ENCODE measurements around the gene ANKRD44. TPM values are rescaled to one million over a fixed set of nuclear protein-coding genes. Genes with fewer than 3 reads are reported as not detected.

ANKRD44 gene
- total RNA-seq, 1 donor from 2014 or later = 11.2 TPM

DNA sequence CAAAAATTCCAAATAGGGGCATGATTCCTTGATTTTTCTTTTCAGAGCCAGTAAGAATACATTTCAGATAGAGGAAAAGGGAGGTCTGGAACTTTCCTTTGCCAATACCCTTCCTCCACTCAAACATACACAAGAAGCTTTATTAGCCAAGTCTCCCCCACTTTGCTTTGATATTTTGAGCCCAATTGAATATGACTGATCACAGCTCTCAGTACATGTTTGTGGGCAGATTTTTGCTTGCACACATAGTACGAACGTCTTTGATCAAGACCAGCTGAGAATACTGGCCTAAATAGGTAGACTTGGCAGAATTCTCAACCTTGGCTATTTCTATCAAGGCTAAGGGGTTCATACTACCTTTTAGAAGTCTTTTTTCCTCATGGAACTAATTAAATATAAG is 235.3 kb downstream of the ANKRD44 start:
- peaks cover 24% of the 10 kb centered on the region for H3K4me1 Mint-ChIP-seq
- H3K27ac Mint-ChIP-seq (ENCODE audit: unreplicated experiment) = no peak overlapping the region
- TF ChIP-seq, protein P1, sequence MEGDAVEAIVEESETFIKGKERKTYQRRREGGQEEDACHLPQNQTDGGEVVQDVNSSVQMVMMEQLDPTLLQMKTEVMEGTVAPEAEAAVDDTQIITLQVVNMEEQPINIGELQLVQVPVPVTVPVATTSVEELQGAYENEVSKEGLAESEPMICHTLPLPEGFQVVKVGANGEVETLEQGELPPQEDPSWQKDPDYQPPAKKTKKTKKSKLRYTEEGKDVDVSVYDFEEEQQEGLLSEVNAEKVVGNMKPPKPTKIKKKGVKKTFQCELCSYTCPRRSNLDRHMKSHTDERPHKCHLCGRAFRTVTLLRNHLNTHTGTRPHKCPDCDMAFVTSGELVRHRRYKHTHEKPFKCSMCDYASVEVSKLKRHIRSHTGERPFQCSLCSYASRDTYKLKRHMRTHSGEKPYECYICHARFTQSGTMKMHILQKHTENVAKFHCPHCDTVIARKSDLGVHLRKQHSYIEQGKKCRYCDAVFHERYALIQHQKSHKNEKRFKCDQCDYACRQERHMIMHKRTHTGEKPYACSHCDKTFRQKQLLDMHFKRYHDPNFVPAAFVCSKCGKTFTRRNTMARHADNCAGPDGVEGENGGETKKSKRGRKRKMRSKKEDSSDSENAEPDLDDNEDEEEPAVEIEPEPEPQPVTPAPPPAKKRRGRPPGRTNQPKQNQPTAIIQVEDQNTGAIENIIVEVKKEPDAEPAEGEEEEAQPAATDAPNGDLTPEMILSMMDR (conservative IDR thresholded peaks at IDR 0.05) = no peak
- peaks cover 7% of the 10 kb centered on the region for H3K36me3 Mint-ChIP-seq (ENCODE audit: low read depth)
- no peak overlapping the region for H3K4me3 Mint-ChIP-seq
- peaks cover 4% of the 10 kb centered on the region for H3K9me3 Mint-ChIP-seq
- no peak for DNase-seq (ENCODE audit: low read depth, low spot score)
- no peaks in the 10 kb centered on the region for H3K27me3 Mint-ChIP-seq (ENCODE audit: low read depth)

DNA sequence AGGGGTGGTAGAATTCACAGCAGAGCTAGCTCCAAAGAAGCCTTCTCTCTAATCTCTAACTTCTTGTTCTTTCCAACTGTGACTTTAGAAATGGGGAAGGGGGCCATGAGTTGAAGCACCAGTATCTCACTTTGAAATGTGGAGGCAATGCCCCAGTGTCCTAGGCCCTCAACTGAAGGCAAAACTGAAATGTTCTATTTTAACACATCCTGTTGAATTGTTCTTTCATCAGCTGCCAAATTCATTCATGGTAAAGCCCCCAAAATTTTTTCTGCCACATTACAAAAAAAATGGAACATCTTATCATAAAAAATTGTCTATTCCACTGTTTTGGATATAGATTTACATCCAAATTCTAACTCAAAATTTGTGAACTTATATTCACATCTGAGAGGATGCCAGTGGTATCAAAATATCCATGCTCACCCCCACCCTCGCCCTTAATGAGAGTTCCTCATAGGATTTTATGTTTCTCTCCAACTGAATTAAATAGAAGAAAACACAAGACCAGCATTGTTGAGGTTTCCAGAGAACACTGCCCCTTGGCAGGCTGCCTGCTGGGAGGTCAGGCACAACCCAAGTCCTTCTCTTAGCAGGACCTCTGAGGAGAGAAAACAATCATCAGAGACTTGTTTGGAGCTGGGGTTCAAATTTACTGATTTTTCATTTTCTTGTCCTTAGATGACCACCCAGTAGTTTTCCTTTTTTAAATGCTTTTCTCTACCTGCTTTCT is 236.7 kb downstream of the ANKRD44 start:
- H3K9me3 Mint-ChIP-seq = peaks cover 4% of the 10 kb centered on the region
- TF ChIP-seq, protein P1 (conservative IDR thresholded peaks at IDR 0.05) = no peak
- peaks cover 20% of the 10 kb centered on the region for H3K4me1 Mint-ChIP-seq
- DNase-seq (ENCODE audit: low read depth, low spot score) = no peak
- H3K36me3 Mint-ChIP-seq (ENCODE audit: low read depth) = peaks cover 9% of the 10 kb centered on the region
- H3K27ac Mint-ChIP-seq (ENCODE audit: unreplicated experiment) = peak overlapping the region; percentile 94
- no peaks in the 10 kb centered on the region for H3K27me3 Mint-ChIP-seq (ENCODE audit: low read depth)
- H3K4me3 Mint-ChIP-seq = no peak overlapping the region

DNA sequence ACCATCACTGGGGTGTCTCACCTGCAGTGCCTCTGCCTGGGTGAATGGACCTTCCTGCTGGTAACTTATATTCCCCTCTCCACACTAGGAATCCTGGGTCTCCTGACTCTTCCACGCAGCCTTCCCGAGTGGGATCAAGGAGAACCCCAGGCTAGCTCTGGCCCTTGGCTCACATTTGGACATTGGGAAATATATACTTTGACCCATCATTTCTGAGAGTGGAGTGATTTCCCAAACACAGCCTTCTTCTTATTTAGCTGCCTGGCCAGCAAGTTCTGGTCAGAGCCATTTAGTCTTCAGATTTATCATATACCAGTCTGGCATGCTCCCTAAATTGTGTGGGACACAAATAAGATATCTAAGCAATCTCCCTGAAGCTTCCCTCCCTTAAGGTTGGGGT is 237.3 kb downstream of the ANKRD44 start:
- DNase-seq (ENCODE audit: low read depth, low spot score) = no peak
- Mint-ChIP-seq H3K4me3 (no peak overlapping the region), H3K36me3 (ENCODE audit: low read depth) (peaks cover 13% of the 10 kb centered on the region), H3K27ac (ENCODE audit: unreplicated experiment) (peak overlapping the region; percentile 15), H3K9me3 (peaks cover 4% of the 10 kb centered on the region), H3K27me3 (ENCODE audit: low read depth) (no peaks in the 10 kb centered on the region), H3K4me1 (peaks cover 16% of the 10 kb centered on the region)
- TF ChIP-seq, protein P1 (conservative IDR thresholded peaks at IDR 0.05) = no peak

DNA sequence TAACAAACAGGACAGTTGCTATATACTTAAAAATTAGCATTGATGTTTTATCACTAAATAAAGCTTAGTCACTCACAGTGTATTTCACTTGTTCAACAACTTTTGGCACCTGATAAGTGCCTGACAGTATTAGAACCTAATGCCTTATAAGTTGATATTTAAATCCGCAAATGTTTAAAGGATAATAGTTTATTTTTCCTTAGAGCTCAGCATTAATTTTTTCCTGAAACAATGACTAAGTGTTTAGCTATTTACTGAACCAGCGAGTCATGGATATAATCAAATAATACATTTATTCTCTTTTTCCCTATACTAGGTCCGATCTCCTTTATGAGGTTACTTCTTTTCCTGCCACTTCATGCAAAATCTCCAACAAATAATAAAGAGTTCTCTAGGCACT is 238.0 kb downstream of the ANKRD44 start:
- H3K9me3 Mint-ChIP-seq = peaks cover 4% of the 10 kb centered on the region
- no peak overlapping the region for H3K27ac Mint-ChIP-seq (ENCODE audit: unreplicated experiment)
- H3K4me1 Mint-ChIP-seq = peaks cover 16% of the 10 kb centered on the region
- H3K4me3 Mint-ChIP-seq = no peak overlapping the region
- peaks cover 13% of the 10 kb centered on the region for H3K36me3 Mint-ChIP-seq (ENCODE audit: low read depth)
- TF ChIP-seq, protein P1 (conservative IDR thresholded peaks at IDR 0.05) = no peak
- no peak for DNase-seq (ENCODE audit: low read depth, low spot score)
- H3K27me3 Mint-ChIP-seq (ENCODE audit: low read depth) = no peaks in the 10 kb centered on the region

DNA sequence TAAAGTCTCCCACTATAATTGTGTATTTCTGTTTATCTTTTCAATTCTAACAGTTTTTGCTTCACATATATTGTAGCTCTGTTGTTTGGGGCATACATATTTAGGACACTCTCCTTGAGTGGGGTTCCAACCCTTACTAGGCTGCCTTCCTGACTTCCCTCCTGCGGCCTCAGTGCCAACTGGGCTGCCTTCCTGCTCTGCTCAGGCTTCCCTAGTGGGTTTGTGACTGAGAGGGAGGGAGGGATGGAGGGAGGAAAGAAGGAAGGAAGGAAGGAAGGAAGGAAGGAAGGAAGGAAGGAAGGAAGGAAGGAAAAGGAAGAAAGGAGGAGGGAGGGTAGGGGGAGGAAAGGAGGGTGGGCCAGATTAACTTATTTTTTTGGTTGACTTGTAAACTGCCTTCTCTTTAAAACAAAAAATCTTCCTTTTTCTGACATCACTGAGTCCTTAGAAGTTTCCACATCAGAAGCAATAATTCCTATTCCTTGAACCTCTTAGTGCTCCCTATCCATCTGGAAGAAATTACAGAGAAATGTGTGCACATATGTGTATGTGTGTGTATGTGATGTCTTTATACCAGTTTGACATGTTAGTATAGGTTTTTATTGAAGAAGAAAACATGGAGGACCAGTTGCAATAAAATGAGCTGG is 238.7 kb downstream of the ANKRD44 start:
- peaks cover 16% of the 10 kb centered on the region for H3K4me1 Mint-ChIP-seq
- TF ChIP-seq, protein P1 (conservative IDR thresholded peaks at IDR 0.05) = no peak
- peaks cover 13% of the 10 kb centered on the region for H3K36me3 Mint-ChIP-seq (ENCODE audit: low read depth)
- H3K4me3 Mint-ChIP-seq = no peak overlapping the region
- peaks cover 4% of the 10 kb centered on the region for H3K9me3 Mint-ChIP-seq
- no peaks in the 10 kb centered on the region for H3K27me3 Mint-ChIP-seq (ENCODE audit: low read depth)
- H3K27ac Mint-ChIP-seq (ENCODE audit: unreplicated experiment) = no peak overlapping the region
- no peak for DNase-seq (ENCODE audit: low read depth, low spot score)

All from neural crest cell (in vitro differentiated cells).